GM12878 (cell line): ENCODE measurements around the gene ARHGEF10L. TPM values are rescaled to one million over a fixed set of nuclear protein-coding genes. Genes with fewer than 3 reads are reported as not detected.

Experiments used
- ATAC-seq: fragments of 200-7000 bp; cut with Tn5 transposase; 3 replicates; pipeline ENCODE4 v1.9.1; 2020; ENCODE audit warnings: mild to moderate bottlenecking, moderate library complexity
- BruUV-seq: library from RNA; stranded (reverse); fragments of 400-500 nt; replicated peaks from 2 replicates; lab custom pipeline; 2021; lab: Mats Ljungman, UMichigan
- CTCF ChIA-PET: fragments of 300-600 bp; sonication (Branson Sonifier 250); formaldehyde crosslinking; extraction: SDS; loops from one replicate; lab custom pipeline; 2021; ENCODE audit warnings: inconsistent platforms; lab: Yijun Ruan, JAX
- POLR2A ChIA-PET: fragments of 350-600 bp; formaldehyde crosslinking; extraction: SDS; loops from one replicate; lab custom pipeline; 2021; ENCODE audit warnings: inconsistent platforms; lab: Charles Lee
- RAD21 ChIA-PET: fragments of 300-600 bp; sonication (Branson Sonifier 250); formaldehyde crosslinking; loops from one replicate; lab custom pipeline; 2023; ENCODE audit warnings: antibody characterized with exemption; ENCODE audit not compliant: unreplicated experiment; lab: Charles Lee
- SMC1A ChIA-PET: fragments of 300-600 bp; sonication (Branson Sonifier 250); formaldehyde crosslinking; loops from one replicate; lab custom pipeline; 2023; ENCODE audit not compliant: unreplicated experiment, uncharacterized antibody; lab: Charles Lee
- DNase-seq: peaks from one replicate; pipeline ENCODE4 v3.0.0-alpha.2; 2011; ENCODE audit warnings: low read depth, low spot score
- FAIRE-seq: peaks from 3 replicates; lab custom pipeline; 2011; peaks lifted over from hg19 to GRCh38; lab: Jason Lieb, UNC
- H2AFZ ChIP-seq: 2 replicates; pipeline ENCODE4 v1.6.0; 2011; ENCODE audit warnings: low read depth, low read length, control low read depth; ENCODE audit not compliant: control insufficient read depth
- H3K27ac ChIP-seq: 2 replicates; pipeline ENCODE4 v1.5.1; 2011; ENCODE audit warnings: control low read depth; ENCODE audit not compliant: control insufficient read depth, insufficient read depth
- H3K27me3 ChIP-seq, 2 experiments: replicated peaks in 1 of 2; 2 replicates each; pipeline versions ENCODE4 v1.6.0 to v1.6.1; 2011; ENCODE audit warnings: low read length in 1 of 2; ENCODE audit not compliant: control insufficient read depth in 2 of 2, insufficient read depth in 2 of 2
- H3K36me3 ChIP-seq, 2 experiments: 2 replicates each; pipeline ENCODE4 v1.5.1; 2011; ENCODE audit warnings: low read length in 1 of 2; ENCODE audit not compliant: control insufficient read depth in 2 of 2, insufficient read depth in 2 of 2
- H3K4me1 ChIP-seq: 2 replicates; pipeline ENCODE4 v1.6.1; 2011; ENCODE audit warnings: mild to moderate bottlenecking, low read length, moderate library complexity, mixed read lengths; ENCODE audit not compliant: control insufficient read depth, insufficient read depth
- H3K4me2 ChIP-seq: 2 replicates; pipeline ENCODE4 v1.6.0; 2011; ENCODE audit warnings: control low read depth; ENCODE audit not compliant: control insufficient read depth, insufficient read depth
- H3K4me3 ChIP-seq: fragments of 200-600 bp; sonication (generic); 2 replicates; pipeline ENCODE4 v1.5.1; 2016
- H3K79me2 ChIP-seq: 2 replicates; pipeline ENCODE4 v1.6.0; 2011; ENCODE audit warnings: low read length; ENCODE audit not compliant: control insufficient read depth, insufficient read depth
- H3K9ac ChIP-seq: 2 replicates; pipeline ENCODE4 v1.8.0; 2011; ENCODE audit warnings: low read length, control low read depth, mixed read lengths; ENCODE audit not compliant: control insufficient read depth, insufficient read depth
- H3K9me3 ChIP-seq: replicated peaks from 3 replicates; pipeline ENCODE4 v1.5.1; 2011; ENCODE audit warnings: mild to moderate bottlenecking, low read length; ENCODE audit not compliant: control insufficient read depth, insufficient read depth
- H4K20me1 ChIP-seq: 2 replicates; pipeline ENCODE4 v1.6.0; 2011; ENCODE audit not compliant: control insufficient read depth, insufficient read depth
- DPF2 ChIP-seq: fragments of 450-650 bp; IDR thresholded peaks from 2 replicates; pipeline ENCODE4 v1.6.1; 2017; ENCODE audit warnings: mild to moderate bottlenecking
- IRF3 ChIP-seq: fragments of 450-650 bp; IDR thresholded peaks from 2 replicates; pipeline ENCODE4 v1.6.1; 2014; ENCODE audit warnings: mild to moderate bottlenecking
- KAT2A ChIP-seq: conservative IDR thresholded peaks from 2 replicates; pipeline ENCODE4 v1.6.1; 2011; ENCODE audit warnings: low read depth, low read length; ENCODE audit not compliant: control insufficient read depth
- NFXL1 ChIP-seq: fragments of 450-650 bp; IDR thresholded peaks from 2 replicates; pipeline ENCODE4 v1.6.1; 2017; ENCODE audit warnings: antibody characterized with exemption, mild to moderate bottlenecking, borderline replicate concordance
- NR2F1 ChIP-seq: fragments of 450-650 bp; conservative IDR thresholded peaks from 2 replicates; pipeline ENCODE4 v1.6.1; 2017; ENCODE audit warnings: mild to moderate bottlenecking
- RAD51 ChIP-seq: fragments of 450-650 bp; IDR thresholded peaks from 2 replicates; pipeline ENCODE4 v1.6.1; 2016; ENCODE audit warnings: moderate library complexity, mild to moderate bottlenecking, inconsistent platforms
- SMC3 ChIP-seq: IDR thresholded peaks from 2 replicates; pipeline ENCODE4 v1.6.1; 2011; ENCODE audit warnings: low read length, improper control_type of control experiment, borderline replicate concordance
- TARDBP ChIP-seq: IDR thresholded peaks from 2 replicates; pipeline ENCODE4 v1.6.1; 2016; ENCODE audit warnings: borderline replicate concordance
- ZNF687 ChIP-seq: fragments of 450-650 bp; IDR thresholded peaks from 2 replicates; pipeline ENCODE4 v1.6.1; 2017; ENCODE audit warnings: mild to moderate bottlenecking, moderate library complexity
- WGBS: methylation state at CpG from one replicate; pipeline ENCODE4 v1.1.6; 2016; ENCODE audit warnings: low lambda C conversion rate; ENCODE audit not compliant: insufficient replicate concordance, insufficient coverage; ENCODE audit errors: missing lambda C conversion rate; 5-methylcytosine and 5-hydroxymethylcytosine counted together
- in situ Hi-C: fragments of 300-500 bp; cut with MboI; formaldehyde crosslinking; loops from 9 replicates; pipeline ENCODE4 v1.14.3; 2018; ENCODE audit warnings: mixed read lengths
- intact Hi-C: fragments of 100-400 bp; cut with micrococcal nuclease; formaldehyde crosslinking; loops from one replicate; pipeline ENCODE4 v1.14.2; 2022; ENCODE audit not compliant: unreplicated experiment
- polyA plus RNA-seq, 11 experiments: library from polyadenylated mRNA; depleted of rRNA in 4 of 11; unstranded in 6 of 11; stranded (reverse) in 5 of 11; fragments of >200 nt; fragmentation: Nextera tagmentation in 4 of 11; fragmentation: Illumina TruSeq in 1 of 11; extraction: Ambion mirVana in 4 of 11; extraction: Trizol in 1 of 11; gene quantifications; 1 replicate in 1 of 11; 2 replicates in 10 of 11; pipeline versions ENCODE4 v1.2.1 to v1.2.3, GENCODE V29; 2011 to 2016; ENCODE audit warnings: inconsistent platforms in 2 of 11, missing spikeins in 2 of 11, low read depth in 1 of 11
- total RNA-seq, 4 experiments: library from RNA; depleted of rRNA in 3 of 4; stranded (reverse); fragments of >200 nt in 3 of 4; fragmentation: Illumina TruSeq in 1 of 4; extraction: Trizol in 1 of 4; gene quantifications; 2 replicates each; pipeline versions ENCODE4 v1.2.1 to v1.2.3, GENCODE V29; 2013 to 2021
- TF ChIP-seq, protein P1 (sequence below): fragments of 450-650 bp; formaldehyde crosslinking; IDR thresholded peaks from 2 replicates; pipeline ENCODE4 v1.4.0; 2020; ENCODE audit warnings: mild to moderate bottlenecking, moderate library complexity

ARHGEF10L gene
- total and polyA plus RNA-seq, 10 of the 15 experiments (the other 5 are each of a cell fraction or from before 2014, with no cell fraction given), result 0.05 to 0.94 (median 0.28) TPM; not detected in 2

GRCh38 chr1:17721444-17721843, 181.9 kb downstream of the ARHGEF10L start:
- Histone ChIP-seq H3K9ac (no peak overlapping the region), H3K4me3 (no peak overlapping the region), H4K20me1 (no peaks in the 10 kb centered on the region), H3K4me2 (no peak overlapping the region), H3K9me3 (no peaks in the 10 kb centered on the region), H3K79me2 (no peaks in the 10 kb centered on the region), H3K36me3 (no peaks in the 10 kb centered on the region), H3K27ac (no peak overlapping the region), H3K4me1 (no peaks in the 10 kb centered on the region), H2AFZ (no peak overlapping the region), H3K27me3 (no peaks in the 10 kb centered on the region)
- TF ChIP-seq SMC3, result no peak
- ChIA-PET POLR2A (no interaction called here), CTCF (no interaction called here), SMC1A (no interaction called here), RAD21 (no interaction called here)
- 93% methylated on average over 2 of the region's 2 CpGs for WGBS
- no TSS peak for BruUV-seq
- in situ Hi-C loops (no loop called here), intact Hi-C loops (no loop called here)
- no peak for DNase-seq
- no peak for FAIRE-seq
- ATAC-seq, result no peak

GRCh38 chr1:17723684-17724083, 184.2 kb downstream of the ARHGEF10L start:
- H2AFZ ChIP-seq, result no peak overlapping the region
- intact Hi-C loops (no loop called here), in situ Hi-C loops (no loop called here)
- 10% methylated on average over 6 of the region's 6 CpGs for WGBS
- H3K79me2 ChIP-seq, result no peaks in the 10 kb centered on the region
- ATAC-seq (no peak), FAIRE-seq (no peak), DNase-seq (no peak)
- no peaks in the 10 kb centered on the region for H3K27me3 ChIP-seq
- H3K4me3 ChIP-seq, result no peak overlapping the region
- no peak overlapping the region for H3K27ac ChIP-seq
- RAD21 ChIA-PET, result no interaction called here
- CTCF ChIA-PET, result no interaction called here
- POLR2A ChIA-PET, result no interaction called here
- no peaks in the 10 kb centered on the region for H3K36me3 ChIP-seq
- H4K20me1 ChIP-seq, result no peaks in the 10 kb centered on the region
- SMC1A ChIA-PET, result no interaction called here
- no peak overlapping the region for H3K4me2 ChIP-seq
- no TSS peak for BruUV-seq
- H3K4me1 ChIP-seq, result no peaks in the 10 kb centered on the region
- H3K9me3 ChIP-seq, result no peaks in the 10 kb centered on the region
- no peak overlapping the region for H3K9ac ChIP-seq
- TF ChIP-seq NFXL1 (no peak), NR2F1 (no peak), TARDBP (no peak), KAT2A (no peak), IRF3 (no peak), RAD51 (no peak), DPF2 (no peak), ZNF687 (no peak)
- TF ChIP-seq, protein P1, sequence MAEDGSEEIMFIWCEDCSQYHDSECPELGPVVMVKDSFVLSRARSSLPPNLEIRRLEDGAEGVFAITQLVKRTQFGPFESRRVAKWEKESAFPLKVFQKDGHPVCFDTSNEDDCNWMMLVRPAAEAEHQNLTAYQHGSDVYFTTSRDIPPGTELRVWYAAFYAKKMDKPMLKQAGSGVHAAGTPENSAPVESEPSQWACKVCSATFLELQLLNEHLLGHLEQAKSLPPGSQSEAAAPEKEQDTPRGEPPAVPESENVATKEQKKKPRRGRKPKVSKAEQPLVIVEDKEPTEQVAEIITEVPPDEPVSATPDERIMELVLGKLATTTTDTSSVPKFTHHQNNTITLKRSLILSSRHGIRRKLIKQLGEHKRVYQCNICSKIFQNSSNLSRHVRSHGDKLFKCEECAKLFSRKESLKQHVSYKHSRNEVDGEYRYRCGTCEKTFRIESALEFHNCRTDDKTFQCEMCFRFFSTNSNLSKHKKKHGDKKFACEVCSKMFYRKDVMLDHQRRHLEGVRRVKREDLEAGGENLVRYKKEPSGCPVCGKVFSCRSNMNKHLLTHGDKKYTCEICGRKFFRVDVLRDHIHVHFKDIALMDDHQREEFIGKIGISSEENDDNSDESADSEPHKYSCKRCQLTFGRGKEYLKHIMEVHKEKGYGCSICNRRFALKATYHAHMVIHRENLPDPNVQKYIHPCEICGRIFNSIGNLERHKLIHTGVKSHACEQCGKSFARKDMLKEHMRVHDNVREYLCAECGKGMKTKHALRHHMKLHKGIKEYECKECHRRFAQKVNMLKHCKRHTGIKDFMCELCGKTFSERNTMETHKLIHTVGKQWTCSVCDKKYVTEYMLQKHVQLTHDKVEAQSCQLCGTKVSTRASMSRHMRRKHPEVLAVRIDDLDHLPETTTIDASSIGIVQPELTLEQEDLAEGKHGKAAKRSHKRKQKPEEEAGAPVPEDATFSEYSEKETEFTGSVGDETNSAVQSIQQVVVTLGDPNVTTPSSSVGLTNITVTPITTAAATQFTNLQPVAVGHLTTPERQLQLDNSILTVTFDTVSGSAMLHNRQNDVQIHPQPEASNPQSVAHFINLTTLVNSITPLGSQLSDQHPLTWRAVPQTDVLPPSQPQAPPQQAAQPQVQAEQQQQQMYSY, result no peak
